ENCODE measurements around the gene PCDHGA8.

The PCDHGA8 gene

GRCh38 chr5:141434006-141434405 lies 41.6 kb downstream of the PCDHGA8 start:
- no peak for DNase-seq (ENCODE audit: low read depth)

GRCh38 chr5:141437221-141437620 lies 44.8 kb downstream of the PCDHGA8 start:
- DNase-seq (ENCODE audit: low read depth): no peak

- no peak for DNase-seq (ENCODE audit: low read depth)
These were observed 47.1 kb downstream of the PCDHGA8 start for GRCh38 chr5:141439411-141440141.

- DNase-seq (ENCODE audit: low read depth): no peak
These were observed 47.9 kb downstream of the PCDHGA8 start for GRCh38 chr5:141440341-141440740.

- no peak for DNase-seq (ENCODE audit: low read depth)
These were observed 49.2 kb downstream of the PCDHGA8 start for GRCh38 chr5:141441571-141442170.

Data from stimulated activated CD8-positive, alpha-beta memory T cell treated with anti-CD3 and anti-CD28 coated beads, Interleukin-4, amount 100 ng/mL, for 24 hours (primary cell).